Smooth muscle cell of the brain vasculature (primary cell): ENCODE data around the gene CLOCK.
"Not testable (repeated sequence)": the region's sequence is repeated elsewhere in the genome, so short reads cannot be mapped to it uniquely, and the experiment has no call there.

Experiments used
- DNase-seq: peaks from one replicate; pipeline ENCODE4 v3.0.0-alpha.2; 2012; ENCODE audit warnings: low read depth, low spot score

CLOCK gene, protein sequence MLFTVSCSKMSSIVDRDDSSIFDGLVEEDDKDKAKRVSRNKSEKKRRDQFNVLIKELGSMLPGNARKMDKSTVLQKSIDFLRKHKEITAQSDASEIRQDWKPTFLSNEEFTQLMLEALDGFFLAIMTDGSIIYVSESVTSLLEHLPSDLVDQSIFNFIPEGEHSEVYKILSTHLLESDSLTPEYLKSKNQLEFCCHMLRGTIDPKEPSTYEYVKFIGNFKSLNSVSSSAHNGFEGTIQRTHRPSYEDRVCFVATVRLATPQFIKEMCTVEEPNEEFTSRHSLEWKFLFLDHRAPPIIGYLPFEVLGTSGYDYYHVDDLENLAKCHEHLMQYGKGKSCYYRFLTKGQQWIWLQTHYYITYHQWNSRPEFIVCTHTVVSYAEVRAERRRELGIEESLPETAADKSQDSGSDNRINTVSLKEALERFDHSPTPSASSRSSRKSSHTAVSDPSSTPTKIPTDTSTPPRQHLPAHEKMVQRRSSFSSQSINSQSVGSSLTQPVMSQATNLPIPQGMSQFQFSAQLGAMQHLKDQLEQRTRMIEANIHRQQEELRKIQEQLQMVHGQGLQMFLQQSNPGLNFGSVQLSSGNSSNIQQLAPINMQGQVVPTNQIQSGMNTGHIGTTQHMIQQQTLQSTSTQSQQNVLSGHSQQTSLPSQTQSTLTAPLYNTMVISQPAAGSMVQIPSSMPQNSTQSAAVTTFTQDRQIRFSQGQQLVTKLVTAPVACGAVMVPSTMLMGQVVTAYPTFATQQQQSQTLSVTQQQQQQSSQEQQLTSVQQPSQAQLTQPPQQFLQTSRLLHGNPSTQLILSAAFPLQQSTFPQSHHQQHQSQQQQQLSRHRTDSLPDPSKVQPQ

GRCh38 chr4:55546756-55547465, at the start of gene CLOCK:
Gene CLOCK, minus strand, starts transcription at chr4:55546909. Its CDS starts 64,124 bp downstream, at chr4:55482785.
- peak; percentile 67 for DNase-seq

- no peak for DNase-seq
Measured at GRCh38 chr4:55592014-55592413, 45.3 kb upstream of the CLOCK start, which contains the start of gene PDCL2. Gene PDCL2, minus strand, starts transcription at chr4:55592245. Its CDS starts 136 bp downstream, at chr4:55592109.

DNA sequence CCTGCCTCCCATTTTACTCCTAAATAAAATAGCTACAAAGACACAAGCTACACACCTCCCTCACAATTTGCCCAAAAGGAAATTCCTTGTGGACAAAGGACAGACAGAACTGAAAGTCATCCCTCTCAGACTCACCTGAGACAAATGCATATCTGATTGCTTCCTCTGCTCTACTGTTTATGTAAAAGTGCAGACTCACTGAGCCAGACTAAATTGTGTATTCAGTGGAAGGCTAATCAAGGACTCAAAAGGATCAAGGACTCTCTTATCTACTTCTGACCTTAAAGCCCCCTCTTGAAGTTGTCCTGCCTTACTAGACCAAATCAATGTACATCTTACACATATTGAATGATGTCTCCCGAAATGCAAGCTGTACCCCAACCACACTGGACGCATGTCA, 41.5 kb upstream of the CLOCK start:
- DNase-seq, result no peak

DNA sequence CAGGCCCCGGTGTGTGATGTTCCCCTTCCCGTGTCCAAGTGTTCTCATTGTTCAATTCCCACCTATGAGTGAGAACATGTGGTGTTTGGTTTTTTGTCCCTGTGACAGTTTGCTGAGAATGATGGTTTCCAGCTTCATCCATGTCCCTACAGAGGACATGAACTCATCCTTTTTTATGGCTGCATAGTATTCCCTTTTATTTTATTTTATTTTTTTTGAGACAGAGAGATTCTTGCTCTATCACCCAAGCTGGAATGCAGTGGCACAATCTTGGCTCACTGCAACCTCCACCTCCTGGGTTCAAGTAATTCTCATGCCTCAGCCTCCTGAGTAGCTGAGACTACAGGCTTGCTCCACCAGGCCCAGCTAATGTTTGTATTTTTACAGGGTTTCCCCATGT, 36.1 kb upstream of the CLOCK start:
- DNase-seq, result not testable (repeated sequence)

DNA sequence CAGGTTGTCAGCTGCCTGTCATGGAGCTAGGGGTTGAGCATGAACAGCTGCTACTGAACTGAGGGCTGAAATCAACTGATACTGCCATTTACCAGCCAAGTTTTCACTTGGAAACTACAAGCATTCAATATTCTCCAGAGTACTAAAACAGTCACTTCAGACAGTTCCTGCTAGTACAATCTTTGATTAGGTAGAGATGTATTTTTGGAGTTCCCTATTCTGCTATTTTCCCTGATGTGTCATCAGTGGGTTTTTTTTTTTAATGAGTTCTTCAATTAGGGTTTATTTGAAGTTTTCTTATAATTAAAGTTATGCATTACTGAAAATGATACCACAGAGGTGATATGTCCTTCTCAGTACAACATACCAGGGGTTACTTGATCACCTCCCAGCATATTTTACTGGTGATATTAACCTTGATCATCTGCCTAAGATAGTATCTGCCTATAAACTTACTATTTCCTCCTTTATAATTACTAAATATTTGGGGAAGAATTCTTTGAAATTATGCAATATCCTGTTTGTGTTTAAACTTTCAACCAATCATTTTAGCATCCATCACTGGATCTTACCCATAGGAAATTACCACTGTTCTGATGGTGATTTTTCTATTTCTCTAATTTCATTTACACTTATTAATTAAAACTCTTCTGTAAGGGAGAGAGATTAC, 31.8 kb upstream of the CLOCK start:
- DNase-seq, result no peak

DNA sequence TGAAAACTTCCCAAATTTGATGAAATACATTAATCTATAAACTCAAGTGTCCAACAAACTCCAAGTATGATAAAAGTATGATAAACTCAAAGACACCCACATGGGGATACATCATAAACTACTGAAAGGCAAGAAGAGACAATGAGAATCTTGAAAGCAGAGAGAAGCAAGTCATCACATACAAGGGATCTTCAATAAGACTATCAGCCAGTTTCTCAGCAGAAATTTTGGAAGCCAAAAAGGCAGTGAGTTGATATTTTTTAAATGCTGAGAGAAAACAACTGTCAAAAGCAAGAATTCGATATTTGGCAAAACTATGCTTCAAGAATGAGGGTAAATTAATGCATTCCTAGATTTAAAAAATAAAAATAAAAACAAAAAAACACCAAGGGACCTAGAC, 28.8 kb upstream of the CLOCK start:
- no peak for DNase-seq

DNA sequence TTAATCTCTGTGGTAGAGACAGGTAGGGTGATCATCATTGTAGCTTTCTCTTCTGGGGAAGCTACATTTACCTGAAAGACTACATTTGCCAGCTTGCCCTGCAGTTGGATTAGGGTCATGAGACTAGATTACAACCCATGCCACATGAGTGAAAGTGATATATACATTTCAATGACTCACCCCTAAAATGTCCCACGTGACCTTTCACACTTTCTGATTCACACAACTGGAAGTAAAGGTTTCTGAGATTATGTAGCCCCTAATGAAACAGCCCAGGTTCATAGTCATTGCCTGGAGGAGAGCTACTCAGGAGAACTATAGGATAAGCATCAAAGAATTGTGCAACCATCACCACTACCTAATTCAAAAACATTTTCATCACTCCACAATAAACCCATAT, 27.5 kb upstream of the CLOCK start:
- no peak for DNase-seq

DNA sequence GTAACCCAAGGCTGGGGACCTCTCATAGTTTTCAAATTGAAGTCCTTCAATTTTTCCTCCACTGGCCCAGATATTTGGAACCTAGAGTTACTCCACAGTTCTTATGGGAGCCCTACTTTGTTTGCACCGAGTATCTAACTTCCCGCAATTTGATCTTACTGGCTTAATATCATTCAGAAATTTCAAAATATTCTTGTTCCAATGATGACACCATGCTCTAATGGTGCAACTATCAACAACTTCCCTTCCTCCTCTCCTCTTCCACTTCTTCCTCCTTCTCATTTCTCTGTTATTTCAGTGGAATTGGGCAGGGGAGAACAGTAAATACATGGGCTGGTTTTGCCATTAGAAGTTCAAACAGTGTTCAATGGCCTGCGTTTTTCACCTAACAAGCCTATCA, 25.1 kb upstream of the CLOCK start:
- DNase-seq, result no peak

GRCh38 chr4:55568905-55569504, 22.3 kb upstream of the CLOCK start:
- no peak for DNase-seq

GRCh38 chr4:55561889-55562288, 15.2 kb upstream of the CLOCK start:
- no peak for DNase-seq

DNA sequence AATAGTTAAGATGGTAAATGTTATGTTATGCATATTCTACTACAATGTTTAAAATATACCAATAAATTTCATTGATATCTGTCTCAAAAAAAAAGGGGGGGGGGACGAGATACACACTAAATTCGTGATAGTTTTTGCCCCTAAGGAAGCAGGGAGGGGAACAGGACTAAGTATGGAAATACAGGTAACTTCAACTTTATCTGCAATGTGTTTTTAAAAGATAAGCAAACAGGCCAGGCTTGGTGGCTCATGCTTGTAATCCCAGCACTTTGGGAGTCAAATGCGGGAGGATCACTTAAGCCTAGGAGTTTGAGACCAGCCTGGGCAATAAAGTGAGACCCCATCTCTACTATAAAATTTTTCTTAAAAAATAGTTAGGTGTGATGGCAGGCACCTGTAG, 13.4 kb upstream of the CLOCK start:
- DNase-seq, result no peak

GRCh38 chr4:55554453-55555030, 7.8 kb upstream of the CLOCK start:
- DNase-seq, result peak; percentile 10

GRCh38 chr4:55553441-55554201, 6.9 kb upstream of the CLOCK start:
- DNase-seq, result no peak

DNA sequence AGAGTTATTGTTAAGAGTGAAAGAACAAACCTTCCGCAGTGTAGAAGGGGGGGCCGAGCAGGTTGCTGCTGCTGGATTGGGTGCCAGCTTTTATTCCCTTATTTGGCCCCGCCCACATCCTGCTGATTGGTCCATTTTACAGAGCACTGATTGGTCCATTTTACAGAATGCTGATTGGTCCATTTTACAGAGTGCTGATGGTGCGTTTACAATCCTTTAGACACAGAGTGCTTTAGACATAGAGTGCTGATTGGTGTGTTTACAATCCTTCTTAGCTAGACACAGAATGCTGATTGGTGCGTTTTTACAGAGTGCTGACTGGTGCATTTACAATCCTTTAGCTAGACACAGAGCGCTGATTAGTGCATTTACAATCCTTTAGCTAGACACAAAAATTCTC, 5.3 kb upstream of the CLOCK start:
- DNase-seq, result not testable (repeated sequence)

GRCh38 chr4:55549888-55550287, 3.2 kb upstream of the CLOCK start:
- DNase-seq, result no peak

GRCh38 chr4:55547918-55548317, 1.2 kb upstream of the CLOCK start:
- no peak for DNase-seq

DNA sequence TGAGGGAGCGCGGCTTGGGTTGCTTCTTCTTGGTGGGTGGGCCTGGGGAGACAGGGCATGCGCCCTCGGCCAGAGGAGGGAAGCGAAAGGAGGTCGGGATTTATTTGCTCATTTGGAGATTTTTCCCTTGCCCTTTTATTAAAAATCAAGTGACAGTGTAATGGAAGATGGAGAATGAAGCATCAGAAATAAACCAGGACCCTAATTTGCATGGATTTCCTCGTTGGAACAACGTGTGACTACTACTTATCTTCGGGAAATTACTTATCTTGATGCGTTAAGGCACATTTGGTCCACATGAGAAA, 709 bp upstream of the CLOCK start:
- DNase-seq, result no peak

DNA sequence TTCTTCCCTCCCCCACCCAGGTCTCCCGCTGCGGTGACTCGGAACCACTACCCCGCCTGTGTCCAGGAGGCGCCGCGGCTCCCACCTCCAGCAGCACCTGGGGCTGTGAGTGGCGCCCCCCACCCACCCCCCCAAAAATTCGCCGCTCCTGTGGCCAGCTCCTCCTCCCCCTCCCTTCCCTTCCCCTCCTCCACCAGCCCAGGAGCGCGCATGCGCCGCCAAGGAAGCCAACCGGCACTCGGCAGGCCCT, 278 bp downstream of the CLOCK start:
- DNase-seq, result no peak

- peak; percentile 21 for DNase-seq
Measured at GRCh38 chr4:55545641-55546505, 836 bp downstream of the CLOCK start.

- no peak for DNase-seq
Measured at GRCh38 chr4:55545151-55545550, 1.6 kb downstream of the CLOCK start.
